ENCODE results near the gene CPN1.

The CPN1 gene

DNA sequence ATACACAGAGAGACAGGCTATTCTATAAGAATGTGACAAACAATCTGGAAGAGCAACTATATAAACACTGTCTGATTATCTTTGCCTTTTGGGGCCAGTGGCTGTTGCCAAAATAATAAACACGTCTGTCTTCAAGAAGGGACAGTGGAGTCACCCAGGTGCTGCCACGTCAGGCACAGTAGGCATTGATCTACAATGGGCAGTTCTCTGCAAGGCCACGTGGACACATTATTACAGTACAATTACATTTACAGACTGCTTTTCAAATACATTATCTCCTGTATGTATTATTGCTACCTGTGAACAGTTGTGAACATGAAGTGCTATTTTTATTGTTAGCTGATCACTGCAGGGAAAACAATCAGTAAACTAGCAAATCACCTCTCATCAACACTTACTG, 86.0 kb downstream of the CPN1 start:
- DNase-seq (ENCODE audit: low read depth), result no peak

GRCh38 chr10:99995269-99995668, 86.4 kb downstream of the CPN1 start:
- no peak for DNase-seq (ENCODE audit: low read depth)

DNA sequence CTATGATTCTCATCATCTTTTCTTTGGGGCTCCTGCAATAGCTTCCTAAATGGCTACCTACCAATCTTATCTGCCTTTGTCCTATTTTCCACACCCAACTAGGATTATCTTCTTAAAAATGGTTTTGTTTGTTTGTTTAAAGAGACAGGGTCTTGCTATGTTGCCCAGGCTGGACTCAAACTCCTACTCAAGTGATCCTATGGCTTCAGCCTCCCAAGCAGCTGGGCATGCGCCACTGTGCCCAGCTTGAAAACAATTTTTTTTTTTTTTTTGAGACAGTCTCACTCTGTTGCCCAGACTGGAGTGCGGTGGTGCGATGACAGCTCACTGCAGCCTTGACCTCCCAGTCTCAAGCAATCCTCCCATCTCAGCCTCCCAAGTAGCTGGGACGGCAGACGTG, 86.9 kb downstream of the CPN1 start:
- DNase-seq (ENCODE audit: low read depth), result no peak

DNA sequence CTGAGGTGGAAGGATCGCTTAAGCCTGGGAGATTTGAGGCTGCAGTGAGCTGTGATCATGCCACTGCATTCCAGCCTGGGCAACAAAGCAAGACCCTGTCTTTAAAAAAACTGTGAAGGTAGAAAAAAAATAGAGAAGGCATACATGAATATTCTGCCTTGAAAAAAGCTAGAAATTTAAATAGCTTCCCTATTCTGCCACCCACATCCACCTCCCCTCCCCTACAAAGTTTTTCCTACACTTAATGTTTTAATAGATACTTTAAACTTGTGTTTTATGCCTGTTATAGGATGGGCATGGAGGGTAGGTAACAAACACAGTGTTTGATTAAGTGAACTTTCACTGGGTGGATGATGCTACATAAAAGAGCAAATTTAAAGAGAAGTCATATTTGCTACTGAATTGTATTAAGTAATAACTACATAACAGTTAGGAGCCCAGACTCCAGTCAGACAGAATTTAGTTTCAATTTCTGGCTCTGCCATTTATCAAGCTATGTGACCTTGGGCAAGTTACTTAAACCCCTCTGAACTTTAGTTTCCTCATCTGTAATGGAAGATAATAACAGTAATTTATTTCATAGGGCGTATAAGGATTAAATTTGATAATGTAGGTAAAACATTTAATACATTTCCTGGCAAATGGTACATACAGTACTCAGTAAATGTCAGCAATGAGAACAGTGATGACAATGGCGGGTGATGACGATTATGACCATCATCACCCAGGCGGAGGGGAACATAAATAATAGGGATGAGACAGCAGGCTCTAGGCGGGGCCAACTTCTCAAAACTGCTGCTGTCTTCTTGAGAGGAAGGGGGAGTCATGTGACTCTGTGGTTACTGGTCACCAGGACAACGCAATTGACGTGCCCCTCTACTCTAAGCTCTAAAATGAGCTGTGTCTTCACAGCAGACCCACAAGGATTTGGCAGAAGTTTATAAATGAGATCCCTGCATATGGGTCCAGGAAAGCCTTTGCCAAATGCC, 87.7 kb downstream of the CPN1 start:
- peak; percentile 25 for DNase-seq (ENCODE audit: low read depth)
